PC-9 (cell line): Measurements from ENCODE around the gene HEXIM1. TPM values are rescaled to one million over a fixed set of nuclear protein-coding genes. Genes with fewer than 3 reads are reported as not detected.

Experiments used
- BruUV-seq: library from RNA; stranded (reverse); fragments of 400-500 nt; replicated peaks from 2 replicates; lab custom pipeline; 2021; lab: Mats Ljungman, UMichigan
- CTCF ChIA-PET: fragments of 300-600 bp; sonication (Branson Sonifier 250); formaldehyde crosslinking; loops from one replicate; lab custom pipeline; 2022; ENCODE audit warnings: antibody characterized with exemption; lab: Charles Lee
- POLR2A ChIA-PET: fragments of 300-600 bp; sonication (Branson Sonifier 250); formaldehyde crosslinking; loops from one replicate; lab custom pipeline; 2022; ENCODE audit warnings: antibody characterized with exemption; ENCODE audit not compliant: unreplicated experiment; lab: Charles Lee
- DNase-seq, 2 experiments: peaks; one replicate each; pipeline versions ENCODE4 v3.0.0 to v3.0.0-alpha.2; 2015 to 2022; ENCODE audit warnings: mixed read lengths in 1 of 2
- H2AFZ ChIP-seq: fragments of 200-600 bp; sonication (generic); 2 replicates; pipeline ENCODE4 v1.8.1; 2017; ENCODE audit warnings: antibody characterized with exemption
- H3F3A ChIP-seq: fragments of 200-600 bp; sonication (generic); 2 replicates; pipeline ENCODE4 v1.8.1; 2017; ENCODE audit warnings: antibody characterized with exemption, mild to moderate bottlenecking, low read depth; ENCODE audit not compliant: insufficient read depth
- H3K27ac ChIP-seq: fragments of 200-600 bp; sonication (generic); 2 replicates; pipeline ENCODE4 v1.6.1; 2016; ENCODE audit warnings: mixed run types
- H3K27me3 ChIP-seq: fragments of 200-600 bp; sonication (generic); 2 replicates; pipeline ENCODE4 v1.6.1; 2016; ENCODE audit warnings: low read depth, mixed run types; ENCODE audit not compliant: insufficient read depth
- H3K36me3 ChIP-seq: fragments of 200-600 bp; sonication (generic); 2 replicates; pipeline ENCODE4 v1.6.1; 2016; ENCODE audit warnings: low read depth, mixed run types
- H3K4me1 ChIP-seq: fragments of 200-600 bp; sonication (generic); replicated peaks from 2 replicates; pipeline ENCODE4 v1.6.1; 2016; ENCODE audit warnings: mixed run types; ENCODE audit not compliant: insufficient read depth
- H3K4me2 ChIP-seq: fragments of 200-600 bp; sonication (generic); 2 replicates; pipeline ENCODE4 v1.6.1; 2017; ENCODE audit warnings: mixed run types
- H3K4me3 ChIP-seq: fragments of 200-600 bp; sonication (generic); 2 replicates; pipeline ENCODE4 v1.6.1; 2016; ENCODE audit warnings: mixed run types
- H3K79me2 ChIP-seq: fragments of 200-600 bp; sonication (generic); 2 replicates; pipeline ENCODE4 v1.6.1; 2017; ENCODE audit warnings: low read depth, mixed run types
- H3K9me2 ChIP-seq: fragments of 200-600 bp; sonication (generic); 2 replicates; pipeline ENCODE4 v1.8.1; 2017; ENCODE audit warnings: mild to moderate bottlenecking; ENCODE audit not compliant: insufficient read depth
- H3K9me3 ChIP-seq: fragments of 200-600 bp; sonication (generic); 2 replicates; pipeline ENCODE4 v1.8.1; 2016; ENCODE audit warnings: low read depth; ENCODE audit not compliant: insufficient read depth
- H4K20me1 ChIP-seq: fragments of 200-600 bp; sonication (generic); 2 replicates; pipeline ENCODE4 v1.8.1; 2017; ENCODE audit not compliant: insufficient read depth
- EZH2 ChIP-seq: fragments of 200-600 bp; sonication (generic); IDR thresholded peaks from 2 replicates; pipeline ENCODE4 v1.8.0; 2017; ENCODE audit warnings: antibody characterized with exemption, low read depth
- intact Hi-C: fragments of 100-400 bp; cut with micrococcal nuclease; formaldehyde crosslinking; loops from one replicate; pipeline ENCODE4 v1.10.0; 2022; ENCODE audit not compliant: unreplicated experiment
- total RNA-seq: library from RNA; stranded (reverse); gene quantifications from 2 replicates; pipeline ENCODE4 v1.2.3, GENCODE V29; 2021
- TF ChIP-seq, protein P1 (sequence below): fragments of 200-600 bp; sonication (generic); conservative IDR thresholded peaks from 2 replicates; pipeline ENCODE4 v1.6.1; 2017; ENCODE audit warnings: mixed run types, antibody characterized with exemption, mild to moderate bottlenecking, moderate library complexity

Gene HEXIM1
- total RNA-seq, 1 experiment from 2014 or later = 64.9 TPM

DNA sequence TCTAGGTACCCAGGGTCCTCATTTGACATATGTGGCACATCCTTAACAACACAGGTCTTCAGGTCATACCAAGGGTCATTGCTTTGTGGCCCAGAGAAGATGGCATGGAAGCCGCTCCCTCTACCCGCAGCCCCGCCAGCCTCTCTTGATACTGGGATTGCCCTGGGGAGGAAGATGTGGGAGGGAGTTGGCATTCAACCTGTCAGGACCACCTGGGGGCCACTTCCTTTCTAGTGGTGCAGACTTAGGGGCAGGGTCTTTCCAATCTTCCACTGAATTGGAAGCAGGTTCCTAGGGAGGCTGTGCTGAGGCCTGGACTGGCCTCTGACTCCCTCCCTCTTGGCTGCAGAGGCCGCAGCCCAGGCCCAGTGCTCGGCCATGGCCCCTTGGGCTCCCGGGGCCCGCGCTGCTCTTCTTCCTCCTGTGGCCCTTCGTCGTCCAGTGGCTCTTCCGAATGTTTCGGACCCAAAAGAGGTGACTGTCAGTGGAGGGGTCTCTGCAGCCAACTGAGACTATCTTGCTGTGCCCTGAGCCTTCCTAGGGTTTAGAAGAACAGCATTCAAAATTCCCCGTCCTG is 5.1 kb upstream of the HEXIM1 start:
- peaks cover 8% of the 10 kb centered on the region; the same call in 1 of the 2 replicates for H3K79me2 ChIP-seq
- intact Hi-C loops = no loop called here
- H4K20me1 ChIP-seq = no peaks in the 10 kb centered on the region
- ChIA-PET CTCF (interaction anchor here (1.0 kb wide), 1 partner anchor 8 kb away, joined by 3 read pairs; the partner anchor contains the start of gene ACBD4), POLR2A (no interaction called here)
- H3F3A ChIP-seq = peaks cover 32% of the 10 kb centered on the region
- H3K36me3 ChIP-seq = no peaks in the 10 kb centered on the region
- H3K9me3 ChIP-seq = no peaks in the 10 kb centered on the region
- DNase-seq = no peak
- no peak overlapping the region for H3K4me3 ChIP-seq
- no TSS peak for BruUV-seq
- H3K27ac ChIP-seq = no peak overlapping the region
- H3K4me2 ChIP-seq = no peak overlapping the region
- H3K27me3 ChIP-seq = no peaks in the 10 kb centered on the region
- no peak for TF ChIP-seq EZH2
- TF ChIP-seq, protein P1, sequence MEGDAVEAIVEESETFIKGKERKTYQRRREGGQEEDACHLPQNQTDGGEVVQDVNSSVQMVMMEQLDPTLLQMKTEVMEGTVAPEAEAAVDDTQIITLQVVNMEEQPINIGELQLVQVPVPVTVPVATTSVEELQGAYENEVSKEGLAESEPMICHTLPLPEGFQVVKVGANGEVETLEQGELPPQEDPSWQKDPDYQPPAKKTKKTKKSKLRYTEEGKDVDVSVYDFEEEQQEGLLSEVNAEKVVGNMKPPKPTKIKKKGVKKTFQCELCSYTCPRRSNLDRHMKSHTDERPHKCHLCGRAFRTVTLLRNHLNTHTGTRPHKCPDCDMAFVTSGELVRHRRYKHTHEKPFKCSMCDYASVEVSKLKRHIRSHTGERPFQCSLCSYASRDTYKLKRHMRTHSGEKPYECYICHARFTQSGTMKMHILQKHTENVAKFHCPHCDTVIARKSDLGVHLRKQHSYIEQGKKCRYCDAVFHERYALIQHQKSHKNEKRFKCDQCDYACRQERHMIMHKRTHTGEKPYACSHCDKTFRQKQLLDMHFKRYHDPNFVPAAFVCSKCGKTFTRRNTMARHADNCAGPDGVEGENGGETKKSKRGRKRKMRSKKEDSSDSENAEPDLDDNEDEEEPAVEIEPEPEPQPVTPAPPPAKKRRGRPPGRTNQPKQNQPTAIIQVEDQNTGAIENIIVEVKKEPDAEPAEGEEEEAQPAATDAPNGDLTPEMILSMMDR = no peak
- H3K4me1 ChIP-seq = peaks cover 11% of the 10 kb centered on the region
- no peak overlapping the region for H2AFZ ChIP-seq
- no peaks in the 10 kb centered on the region for H3K9me2 ChIP-seq

DNA sequence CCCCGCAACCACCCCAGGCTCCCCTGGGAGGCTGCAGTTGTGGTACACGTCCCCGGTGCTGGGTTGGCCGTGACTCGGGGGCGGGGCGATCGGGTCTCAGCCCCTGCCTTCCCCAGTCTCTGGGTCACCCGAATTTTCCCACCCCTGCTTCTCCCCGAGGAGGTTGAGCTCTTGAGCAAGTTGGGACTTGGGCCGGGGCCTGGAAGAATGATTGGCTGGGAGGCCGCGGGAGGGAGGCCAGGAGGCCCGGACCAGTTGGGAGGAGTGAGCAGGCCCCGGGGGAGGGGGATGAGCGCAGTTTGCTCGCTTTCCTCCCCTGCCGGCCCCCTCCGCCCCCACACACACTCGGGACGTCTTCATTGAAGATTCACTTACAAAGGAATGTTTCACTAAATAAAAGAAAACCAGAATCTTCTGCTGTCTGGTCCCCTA is 4.5 kb upstream of the HEXIM1 start:
- no peak overlapping the region for H3K4me2 ChIP-seq
- no TSS peak for BruUV-seq
- no peaks in the 10 kb centered on the region for H4K20me1 ChIP-seq
- H3K4me3 ChIP-seq = no peak overlapping the region
- POLR2A ChIA-PET = no interaction called here
- no peaks in the 10 kb centered on the region for H3K9me2 ChIP-seq
- intact Hi-C loops = no loop called here
- no peak overlapping the region for H3K27ac ChIP-seq
- H3K4me1 ChIP-seq = peaks cover 11% of the 10 kb centered on the region
- TF ChIP-seq, protein P1 = no peak
- TF ChIP-seq EZH2 = no peak
- H2AFZ ChIP-seq = no peak overlapping the region
- DNase-seq = no peak
- CTCF ChIA-PET = interaction anchor here (1.0 kb wide), 1 partner anchor 8 kb away, joined by 3 read pairs; the partner anchor contains the start of gene ACBD4
- no peaks in the 10 kb centered on the region for H3K27me3 ChIP-seq
- peaks cover 11% of the 10 kb centered on the region for H3K79me2 ChIP-seq
- no peaks in the 10 kb centered on the region for H3K9me3 ChIP-seq
- no peaks in the 10 kb centered on the region for H3K36me3 ChIP-seq
- peaks cover 35% of the 10 kb centered on the region for H3F3A ChIP-seq

DNA sequence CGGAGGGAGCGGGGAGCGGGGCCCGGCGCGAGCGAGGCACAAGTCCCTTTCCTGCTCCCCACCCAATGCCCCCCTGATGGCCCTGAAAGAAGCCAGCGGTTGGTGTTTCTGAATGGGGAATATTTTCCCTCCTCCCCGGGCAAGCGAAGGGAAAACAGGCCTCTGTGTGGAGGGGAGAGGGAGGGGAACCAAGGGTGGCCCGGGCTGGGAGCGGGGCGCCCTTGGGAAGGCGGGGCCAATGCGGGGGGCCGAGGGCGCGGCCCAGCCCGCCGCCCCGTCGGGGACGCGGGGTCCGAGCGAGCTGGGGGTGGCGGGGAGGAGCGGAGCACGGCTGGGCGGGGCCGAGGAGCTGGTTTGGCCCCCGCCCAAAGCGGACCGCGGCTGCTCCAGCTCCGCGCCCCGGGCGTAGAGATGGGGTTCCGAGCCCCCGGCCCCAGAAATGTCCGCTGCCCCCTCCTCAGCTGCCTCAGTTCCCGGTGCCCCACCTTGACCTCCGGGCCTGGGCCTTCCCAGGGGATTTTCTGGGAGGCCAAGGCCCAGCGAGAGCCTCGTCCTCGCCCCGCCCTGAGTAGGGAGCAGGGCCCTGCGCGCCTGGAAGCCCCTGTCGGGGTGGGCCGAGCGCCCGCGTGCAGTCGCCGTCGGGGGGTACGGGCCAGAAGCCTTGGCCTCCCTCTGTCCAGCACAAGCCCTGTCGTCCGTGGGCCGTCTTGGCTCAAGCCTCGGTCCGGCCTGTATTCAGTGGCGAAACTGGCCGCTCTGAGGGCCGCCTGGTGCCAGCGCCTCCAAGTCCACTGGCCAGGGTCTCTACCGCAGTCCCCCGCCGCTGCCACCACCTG is 3.9 kb upstream of the HEXIM1 start:
- no peak overlapping the region for H2AFZ ChIP-seq
- CTCF ChIA-PET = interaction anchor here (0.6 to 1.0 kb wide), 2 partner anchors 9 kb away, joined by 3 to 5 read pairs; partner anchors contain the start of gene ACBD4
- no TSS peak for BruUV-seq
- intact Hi-C loops = loop anchor here (5.0 kb wide), 2 partner anchors 228 to 283 kb away; no protein-coding TSS in a partner anchor
- no peaks in the 10 kb centered on the region for H3K9me2 ChIP-seq
- H3K4me1 ChIP-seq = peaks cover 11% of the 10 kb centered on the region
- H3K27ac ChIP-seq = no peak overlapping the region
- H3K4me2 ChIP-seq = no peak overlapping the region
- H3K79me2 ChIP-seq = peaks cover 18% of the 10 kb centered on the region
- DNase-seq = no peak
- TF ChIP-seq EZH2 = no peak
- TF ChIP-seq, protein P1 = no peak
- H3K9me3 ChIP-seq = no peaks in the 10 kb centered on the region
- H3K27me3 ChIP-seq = no peaks in the 10 kb centered on the region
- peaks cover 38% of the 10 kb centered on the region for H3F3A ChIP-seq
- no peak overlapping the region for H3K4me3 ChIP-seq
- POLR2A ChIA-PET = interaction anchor here (0.6 kb wide), 1 partner anchor 53 kb away, joined by 14 read pairs; no protein-coding TSS in a partner anchor
- no peaks in the 10 kb centered on the region for H4K20me1 ChIP-seq
- H3K36me3 ChIP-seq = no peaks in the 10 kb centered on the region
